Sigmoid colon (tissue), 4 donors: ENCODE data around the gene CLIC5.

Experiments
- CTCF ChIP-seq, 4 experiments: fragments of 450-650 bp in 3 of 4; fragments of 200-600 bp in 1 of 4; IDR thresholded peaks; one replicate each; pipeline ENCODE4 v1.5.1; 2016 to 2019; ENCODE audit warnings: antibody characterized with exemption in 4 of 4, mild to moderate bottlenecking in 3 of 4, moderate library complexity in 2 of 4
- POLR2A ChIP-seq, 2 donors: fragments of 450-650 bp; IDR thresholded peaks; one replicate each; pipeline ENCODE4 v1.6.1; 2016; ENCODE audit warnings: antibody characterized with exemption in 2 of 2, mild to moderate bottlenecking in 2 of 2, moderate library complexity in 2 of 2
- POLR2AphosphoS5 ChIP-seq, 4 donors: sonication (generic); formaldehyde crosslinking; IDR thresholded peaks; one replicate each; pipeline ENCODE4 v1.6.1; 2017; ENCODE audit warnings: antibody characterized with exemption in 4 of 4

DNA sequence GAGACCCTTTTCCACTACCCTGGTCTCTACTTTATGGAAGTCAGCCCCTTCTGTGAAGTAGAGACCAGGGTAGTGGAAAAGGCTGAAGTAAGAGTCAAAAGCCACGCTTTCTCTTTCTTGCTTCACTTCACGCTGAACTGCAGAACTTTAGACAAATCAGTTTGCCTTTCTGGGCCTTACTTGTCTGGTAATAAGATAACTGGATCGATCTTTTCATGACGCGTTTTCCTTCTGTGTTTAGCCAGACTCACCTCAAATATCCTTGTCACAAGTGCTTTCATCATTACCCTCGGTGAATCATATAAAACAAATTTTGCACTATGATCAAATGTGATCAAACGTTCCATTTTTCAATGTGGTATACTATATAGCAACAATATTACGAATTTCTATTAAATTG lies 170.7 kb downstream of the CLIC5 start:
- TF ChIP-seq CTCF (IDR thresholded peaks at IDR 0.05) (no peak), POLR2A (IDR thresholded peaks at IDR 0.05) (no peak), POLR2AphosphoS5 (IDR thresholded peaks at IDR 0.05) (no peak)
